ENCODE data around the gene NDUFB10. TPM values are rescaled to one million over a fixed set of nuclear protein-coding genes. Genes with fewer than 3 reads are reported as not detected.

Gene NDUFB10
- 8.3 and 9.9 TPM in 2 replicates for total RNA-seq (2013; cell fraction: nucleolus; rRNA removed)
- total RNA-seq (2014; rRNA removed) (233 and 275 TPM in 2 replicates), total RNA-seq (2014; rRNA removed; fragmentation: Illumina TruSeq; extraction: Trizol) (104 and 109 TPM in 2 replicates), total RNA-seq (2021) (149 and 150 TPM in 2 replicates), polyA plus RNA-seq (2011; rRNA removed) (29.3 and 52.2 TPM in 2 replicates), polyA plus RNA-seq (2014; fragmentation: Illumina TruSeq; extraction: Trizol) (61.0 and 87.2 TPM in 2 replicates), polyA plus RNA-seq (2014; fragmentation: Nextera tagmentation; extraction: Ambion mirVana) (100 to 1,000 TPM in 1 of 2 experiments, 10 to 100 TPM in 1; 67.5 to 102 TPM), polyA plus RNA-seq (2014; rRNA removed) (279 and 285 TPM in 2 replicates), polyA plus RNA-seq (2016; fragmentation: Nextera tagmentation; extraction: Ambion mirVana) (100 to 1,000 TPM; 306 to 319 TPM), polyA minus RNA-seq (2011; rRNA and poly(A)+ RNA removed) (39.0 and 42.5 TPM in 2 replicates), Bru-seq, nascent RNA (percentile 66 among the genes with signal in this experiment), BruChase-seq, experiment 1, labeled RNA remaining after a 6-hour chase (percentile 79 among the genes with signal in this experiment), BruChase-seq, experiment 2, labeled RNA remaining after a 2-hour chase (percentile 72 among the genes with signal in this experiment)
- polyA plus RNA-seq (2011; ENCODE audit: low read depth), result 70.2 TPM
- polyA plus RNA-seq (2011; cell fraction: cytosol; rRNA removed), result 98.1 and 174 TPM in 2 replicates
- 81.2 and 96.7 TPM in 2 replicates for polyA plus RNA-seq (2011; cell fraction: nucleus; rRNA removed)
- 129 and 131 TPM in 2 replicates for polyA plus RNA-seq (2012)
- polyA minus RNA-seq (2011; cell fraction: cytosol; rRNA and poly(A)+ RNA removed), result 58.6 and 60.4 TPM in 2 replicates
- 10.2 and 14.0 TPM in 2 replicates for polyA minus RNA-seq (2011; cell fraction: nucleus; rRNA and poly(A)+ RNA removed)
- long read RNA-seq, experiment 1, transcript NDUFB10-201 (4 exons, 705 nt), result major isoform, 50 of 55 reads
- long read RNA-seq, experiment 1, partial matches to known transcripts, result 1 of 55 reads
- long read RNA-seq, experiment 1, other reads (novel, unspliced or antisense), result 2 of 55 reads
- long read RNA-seq, experiment 2, transcript NDUFB10-201 (4 exons, 705 nt), result major isoform, 87 of 96 reads
- long read RNA-seq, experiment 2, partial matches to known transcripts, result 0 of 96 reads
- long read RNA-seq, experiment 2, other reads (novel, unspliced or antisense), result 2 of 96 reads

- peaks cover 19% of the 10 kb centered on the region for H3K4me1 ChIP-seq (ENCODE audit: control insufficient read depth, insufficient read depth, low read length)
- peak within 1 kb of the TSS; percentile 77 for H3K27ac ChIP-seq (ENCODE audit: control insufficient read depth, insufficient read depth)
- ATAC-seq, result peak; percentile 81
- no peaks in the 10 kb centered on the region for H3K9me3 ChIP-seq (replicated peaks; ENCODE audit: control insufficient read depth, insufficient read depth, low read length)
- H3K27me3 ChIP-seq (replicated peaks in 1 of 2; ENCODE audit: control insufficient read depth in 2 of 2, insufficient read depth in 2 of 2, low read length in 1 of 2), result no peaks in the 10 kb centered on the region; a peak in 1 of 4 replicates
- under 1% methylated on average over 74 of the region's 79 CpGs for WGBS (ENCODE audit: insufficient coverage, insufficient replicate concordance, low lambda C conversion rate, missing lambda C conversion rate)
- peak; percentile 83 for FAIRE-seq
- peak; percentile 41 for DNase-seq (ENCODE audit: low read depth, low spot score)
- ChIA-PET POLR2A (interaction anchor here (0.7 to 1.8 kb wide), 4 partner anchors 12 to 22 kb away, joined by 3 to 4 read pairs (median 3); partner anchors contain the start of genes MSRB1, NOXO1 and TBL3), CTCF (interaction anchor here (0.9 kb wide), 1 partner anchor 44 kb away, joined by 3 read pairs; no protein-coding TSS in a partner anchor), RAD21 (ENCODE audit: unreplicated experiment) (interaction anchor here (1.0 to 1.1 kb wide), 2 partner anchors 177 to 181 kb away, joined by 4 read pairs; partner anchors contain the start of genes NUBP2 and SPSB3), SMC1A (ENCODE audit: uncharacterized antibody, unreplicated experiment) (no interaction called here)
- in situ Hi-C loops (cut with MboI) (no loop called here), intact Hi-C loops (cut with micrococcal nuclease; ENCODE audit: unreplicated experiment) (no loop called here)
- peaks cover 11 to 13% of the 10 kb centered on the region in 2 experiments; a peak in 3 of 4 replicates for H3K36me3 ChIP-seq (ENCODE audit: control insufficient read depth in 2 of 2, insufficient read depth in 2 of 2, low read length in 1 of 2)
- peak within 1 kb of the TSS; percentile 83 for H3K4me3 ChIP-seq
- no TSS peak for BruUV-seq (replicated peaks)
- peaks cover 47% of the 10 kb centered on the region for H3K79me2 ChIP-seq (ENCODE audit: control insufficient read depth, insufficient read depth, low read length)
- peaks cover 6% of the 10 kb centered on the region; the same call in 1 of the 2 replicates for H4K20me1 ChIP-seq (ENCODE audit: control insufficient read depth, insufficient read depth)
- peak within 1 kb of the TSS; percentile 95 for H2AFZ ChIP-seq (ENCODE audit: control insufficient read depth, low read depth, low read length)
- H3K9ac ChIP-seq (ENCODE audit: control insufficient read depth, insufficient read depth, low read length), result peak within 1 kb of the TSS; percentile 89
- peak within 1 kb of the TSS; percentile 89 for H3K4me2 ChIP-seq (ENCODE audit: control insufficient read depth, insufficient read depth)
- TF ChIP-seq IKZF1 (conservative IDR thresholded peaks at IDR 0.05), result peak; percentile 97
- no peak for TF ChIP-seq JUND (IDR thresholded peaks at IDR 0.05; ENCODE audit: low read depth, low read length)
- TF ChIP-seq ZNF207 (IDR thresholded peaks at IDR 0.05; ENCODE audit: borderline replicate concordance), result peak; percentile 74; the same call in 1 of the 2 replicates
- TF ChIP-seq CHD1 (IDR thresholded peaks at IDR 0.05; ENCODE audit: low read depth, low read length), result no peak
- TF ChIP-seq POLR2A (IDR thresholded peaks at IDR 0.05; ENCODE audit: low read depth, low read length), result peak; percentile 91
- TF ChIP-seq SIN3A (IDR thresholded peaks at IDR 0.05; ENCODE audit: low read depth, low read length), result peak; percentile 27; the same call in 1 of the 2 replicates
- TF ChIP-seq CBX3 (IDR thresholded peaks at IDR 0.05; ENCODE audit: borderline replicate concordance, low read depth), result no peak
- TF ChIP-seq SKIL (IDR thresholded peaks at IDR 0.05; ENCODE audit: low read depth, poor library complexity, severe bottlenecking), result no peak
- TF ChIP-seq TBL1XR1 (IDR thresholded peaks at IDR 0.05; ENCODE audit: low read depth, low read length), result peak; percentile 66; the same call in 1 of the 2 replicates
- TF ChIP-seq SMAD5 (IDR thresholded peaks at IDR 0.05; ENCODE audit: low read depth), result no peak
- no peak for TF ChIP-seq PKNOX1 (IDR thresholded peaks at IDR 0.05)
- TF ChIP-seq CREB1 (IDR thresholded peaks at IDR 0.05; ENCODE audit: low read depth), result peak; percentile 67; the same call in 1 of the 2 replicates
- 0 out of 2 replicates have a peak, but pooled peaks have one; percentile 95 for TF ChIP-seq STAT1 (conservative IDR thresholded peaks at IDR 0.05)
- TF ChIP-seq FOS (IDR thresholded peaks at IDR 0.05; ENCODE audit: borderline replicate concordance, extremely low read depth, insufficient read length), result no peak
- TF ChIP-seq HDGF (IDR thresholded peaks at IDR 0.05), result no peak; the same call in 1 of the 2 replicates
- peak; percentile 24 to 72; a peak in 2 of 4 replicates for TF ChIP-seq BHLHE40 (IDR thresholded peaks at IDR 0.05; ENCODE audit: borderline replicate concordance in 1 of 2, low read depth in 2 of 2, low read length in 1 of 2)
These were observed at the start of gene NDUFB10 for GRCh38 chr16:1959269-1960039. TSS of gene NDUFB10 (plus strand) at chr16:1959538. CDS start at chr16:1959625, 87 bp downstream.

Measured in GM12878 (cell line).